Endodermal cell (in vitro differentiated cells): ENCODE measurements around the gene PCDHB9. TPM values are rescaled to one million over a fixed set of nuclear protein-coding genes. Genes with fewer than 3 reads are reported as not detected.
"Not testable (repeated sequence)": the region's sequence is repeated elsewhere in the genome, so short reads cannot be mapped to it uniquely, and the experiment has no call there.

Experiments
- DNase-seq: peaks from one replicate; pipeline ENCODE4 v3.0.0-alpha.2; 2017
- H3K27ac ChIP-seq: 2 replicates; pipeline ENCODE4 v1.5.1; 2013; ENCODE audit warnings: mild to moderate bottlenecking, low read depth, low read length, moderate library complexity
- H3K27me3 ChIP-seq: 2 replicates; pipeline ENCODE4 v1.6.1; 2013; ENCODE audit warnings: mild to moderate bottlenecking, low read length, moderate library complexity; ENCODE audit not compliant: insufficient read depth, control insufficient read depth, poor library complexity, severe bottlenecking
- H3K36me3 ChIP-seq: 2 replicates; pipeline ENCODE4 v1.7.0; 2013; ENCODE audit warnings: mild to moderate bottlenecking, low read length, moderate library complexity; ENCODE audit not compliant: control insufficient read depth, insufficient read depth
- H3K4me1 ChIP-seq: one replicate; pipeline ENCODE4 v1.7.0; 2013; ENCODE audit warnings: low read length; ENCODE audit not compliant: control insufficient read depth, insufficient read depth
- H3K4me3 ChIP-seq: 2 replicates; pipeline ENCODE4 v1.5.1; 2013; ENCODE audit warnings: mild to moderate bottlenecking, low read length, moderate library complexity
- H3K9ac ChIP-seq: 2 replicates; pipeline ENCODE4 v1.6.1; 2013; ENCODE audit warnings: mild to moderate bottlenecking, low read length, moderate library complexity; ENCODE audit not compliant: poor library complexity, severe bottlenecking; ENCODE audit errors: extremely low read depth
- H3K9me3 ChIP-seq: 2 replicates; pipeline ENCODE4 v1.6.1; 2013; ENCODE audit warnings: mild to moderate bottlenecking, low read length, moderate library complexity; ENCODE audit not compliant: control insufficient read depth
- H3K27ac Mint-ChIP-seq: 2 replicates; pipeline ENCODE4 v1.8.0; 2020; ENCODE audit warnings: mixed read lengths
- H3K27me3 Mint-ChIP-seq: 2 replicates; pipeline ENCODE4 v1.8.0; 2021; ENCODE audit warnings: mild to moderate bottlenecking, mixed read lengths; ENCODE audit not compliant: insufficient read depth
- H3K36me3 Mint-ChIP-seq: 2 replicates; pipeline ENCODE4 v1.8.0; 2020; ENCODE audit warnings: low read depth, mixed read lengths
- H3K4me1 Mint-ChIP-seq: 2 replicates; pipeline ENCODE4 v1.8.0; 2020; ENCODE audit warnings: mixed read lengths
- H3K4me3 Mint-ChIP-seq: 2 replicates; pipeline ENCODE4 v1.8.0; 2020; ENCODE audit warnings: mild to moderate bottlenecking, moderate library complexity, mixed read lengths
- H3K9me3 Mint-ChIP-seq: 2 replicates; pipeline ENCODE4 v1.8.0; 2020; ENCODE audit warnings: mild to moderate bottlenecking, mixed read lengths
- CTCF ChIP-seq: fragments of 200-600 bp; sonication (generic); conservative IDR thresholded peaks from 2 replicates; pipeline ENCODE4 v1.5.0; 2021; ENCODE audit warnings: antibody characterized with exemption, mild to moderate bottlenecking
- WGBS, 2 experiments: methylation state at CpG; one replicate each; pipeline versions ENCODE4 v1.1.5 to v1.1.7; 2013; ENCODE audit warnings: missing lambda C conversion rate in 2 of 2, mixed read lengths in 1 of 2; ENCODE audit not compliant: insufficient coverage in 1 of 2, insufficient read length in 1 of 2; 5-methylcytosine and 5-hydroxymethylcytosine counted together
- long read RNA-seq, 4 experiments: library from polyadenylated mRNA in 2 of 4; library from RNA in 1 of 4; library from capped mRNA in 1 of 4; stranded (forward) in 3 of 4; unstranded in 1 of 4; transcript quantifications; one replicate each; pipeline ENCODE4 v2.0.0, GENCODE V29; 2020 to 2021; ENCODE audit warnings: inconsistent platforms in 1 of 4
- polyA plus RNA-seq, 2 experiments: library from polyadenylated mRNA; stranded (reverse); fragments of 50-300 nt; gene quantifications; one replicate each; pipeline ENCODE4 v1.2.3, GENCODE V29; 2013
- total RNA-seq, 2 donors: library from RNA; stranded (reverse); fragmentation: NEBNext Ultra II Directional in 1 of 2; extraction: Animal tissue kit (Norgen Biotek cat#: 25700) in 1 of 2; gene quantifications; 2 replicates in 1 of 2; 3 replicates in 1 of 2; pipeline ENCODE4 v1.2.1, GENCODE V29; 2021

Gene PCDHB9
- 1 to 10 TPM; 3.2 to 5.1 TPM for total RNA-seq
- 3.5 TPM for polyA plus RNA-seq (2013, experiment 1 of 2)
- polyA plus RNA-seq (2013, experiment 2 of 2): 4.1 TPM
- long read RNA-seq, experiment 1: 0 reads
- long read RNA-seq, experiment 2, full-length matches to known transcripts: 4 of 4 reads
- long read RNA-seq, experiment 2, partial matches to known transcripts: 0 of 4 reads
- long read RNA-seq, experiment 2, other reads (novel, unspliced or antisense): 0 of 4 reads
- long read RNA-seq, experiment 3, full-length matches to known transcripts: 2 of 2 reads
- long read RNA-seq, experiment 3, partial matches to known transcripts: 0 of 2 reads
- long read RNA-seq, experiment 3, other reads (novel, unspliced or antisense): 0 of 2 reads
- long read RNA-seq, experiment 4: 0 reads

DNA sequence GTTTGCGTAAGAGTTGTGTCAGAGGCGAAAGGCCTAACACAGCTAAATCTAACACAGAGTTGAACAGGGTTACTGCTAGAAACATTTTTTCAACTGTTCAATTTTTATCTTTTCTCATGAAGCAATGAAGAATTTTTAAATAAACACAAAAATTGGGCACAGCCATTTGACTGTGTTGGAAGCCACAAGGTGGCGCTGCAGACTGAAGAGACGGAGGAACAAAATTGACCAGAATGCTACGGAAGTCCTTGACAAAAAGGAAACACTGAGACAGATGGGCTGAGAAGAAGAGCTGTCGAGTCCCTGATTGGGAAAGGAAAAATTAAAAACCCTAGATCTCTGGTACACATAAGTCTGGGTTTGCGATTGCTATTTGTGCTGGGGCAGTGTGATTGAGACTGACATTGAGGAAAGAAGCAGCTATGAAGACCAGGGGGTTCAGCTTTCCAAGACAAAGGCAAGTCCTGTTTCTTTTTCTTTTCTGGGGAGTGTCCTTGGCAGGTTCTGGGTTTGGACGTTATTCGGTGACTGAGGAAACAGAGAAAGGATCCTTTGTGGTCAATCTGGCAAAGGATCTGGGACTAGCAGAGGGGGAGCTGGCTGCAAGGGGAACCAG lies at the start of gene PCDHB9:
PCDHB9 (plus strand) TSS at position 265 of the 616 bp plus-strand sequence; CDS start at position 423, 158 bp downstream.
- no peaks in the 10 kb centered on the region for H3K27me3 ChIP-seq
- WGBS, 2 experiments: 47 to 53% methylated on average over 7 of the region's 9 CpGs
- H3K27ac ChIP-seq: no peak within 1 kb of the TSS
- no peak within 1 kb of the TSS for H3K27ac Mint-ChIP-seq
- peak; percentile 79 for DNase-seq
- no peak within 1 kb of the TSS for H3K4me3 ChIP-seq
- H3K9me3 Mint-ChIP-seq: peaks cover 30% of the 10 kb centered on the region
- TF ChIP-seq CTCF: peak; percentile 91
- H3K27me3 Mint-ChIP-seq: peaks cover 7% of the 10 kb centered on the region
- no peaks in the 10 kb centered on the region for H3K36me3 ChIP-seq
- H3K36me3 Mint-ChIP-seq: peaks cover 34% of the 10 kb centered on the region
- peaks cover 7% of the 10 kb centered on the region for H3K4me1 Mint-ChIP-seq
- no peak within 1 kb of the TSS for H3K9ac ChIP-seq
- H3K9me3 ChIP-seq: no peaks in the 10 kb centered on the region
- H3K4me1 ChIP-seq: no peaks in the 10 kb centered on the region
- H3K4me3 Mint-ChIP-seq: peak within 1 kb of the TSS; percentile 19

GRCh38 chr5:141137346-141137745 lies 49.6 kb upstream of the PCDHB9 start:
- H3K4me1 Mint-ChIP-seq, H3K27me3 Mint-ChIP-seq, H3K27ac ChIP-seq, H3K27me3 ChIP-seq, DNase-seq, H3K4me1 ChIP-seq, H3K27ac Mint-ChIP-seq, H3K4me3 ChIP-seq, H3K36me3 ChIP-seq, H3K9ac ChIP-seq: not testable (repeated sequence)
- Mint-ChIP-seq H3K36me3 (peaks cover 40% of the 10 kb centered on the region), H3K9me3 (peaks cover 58% of the 10 kb centered on the region), H3K4me3 (peak overlapping the region; percentile 27)
- H3K9me3 ChIP-seq: peaks cover 31% of the 10 kb centered on the region
- 93 to 97% methylated on average over 12 to 29 of the region's 34 CpGs for WGBS, 2 experiments

DNA sequence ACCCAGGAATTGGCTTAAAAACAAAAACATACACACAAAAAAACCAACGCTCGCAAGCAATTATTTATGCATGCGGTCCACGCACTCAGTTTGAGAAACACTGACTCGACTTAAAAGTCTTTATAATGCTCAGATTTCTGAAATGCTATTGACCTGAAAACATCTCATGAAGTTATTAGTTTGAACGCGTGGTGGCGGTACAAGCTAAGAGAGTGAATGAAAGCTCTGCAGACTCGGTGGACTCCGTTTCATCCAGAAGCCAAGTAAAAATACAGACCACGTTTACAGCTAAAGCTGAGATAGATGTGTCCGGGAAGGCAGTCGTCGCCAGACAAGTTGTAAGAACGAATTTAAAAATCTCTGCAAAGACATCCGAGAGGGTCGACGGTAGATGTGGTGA lies 37.1 kb upstream of the PCDHB9 start, which contains the start of gene PCDHB6:
PCDHB6 (plus strand) TSS at position 246 of the 400 bp plus-strand sequence. CDS start 201 bp downstream, outside the sequence.
- peaks cover 2% of the 10 kb centered on the region for H3K27me3 Mint-ChIP-seq
- Histone ChIP-seq H3K27ac (no peak within 1 kb of the TSS), H3K9ac (no peak within 1 kb of the TSS), H3K27me3 (peaks cover 4% of the 10 kb centered on the region), H3K36me3 (no peaks in the 10 kb centered on the region), H3K4me3 (no peak within 1 kb of the TSS), H3K4me1 (no peaks in the 10 kb centered on the region), H3K9me3 (peaks cover 4% of the 10 kb centered on the region)
- peaks cover 28% of the 10 kb centered on the region for H3K36me3 Mint-ChIP-seq
- 86 to 89% methylated on average over 17 to 18 of the region's 18 CpGs for WGBS, 2 experiments
- no peak within 1 kb of the TSS for H3K27ac Mint-ChIP-seq
- peak; percentile 66 for DNase-seq
- H3K4me3 Mint-ChIP-seq: no peak within 1 kb of the TSS
- TF ChIP-seq CTCF: peak; percentile 65
- H3K9me3 Mint-ChIP-seq: peaks cover 26% of the 10 kb centered on the region
- H3K4me1 Mint-ChIP-seq: no peaks in the 10 kb centered on the region
